ENCODE measurements around the gene BRD7. TPM values are rescaled to one million over a fixed set of nuclear protein-coding genes. Genes with fewer than 3 reads are reported as not detected.

BRD7 gene
- total RNA-seq, 4 donors from 2014 or later: 29.9 to 41.2 (median 38.9) TPM

GRCh38 chr16:50369133-50369804, 481 bp upstream of the BRD7 start:
- no peak for TF ChIP-seq CTCF (IDR thresholded peaks at IDR 0.05)
- no peak for DNase-seq (ENCODE audit: low spot score)
- ATAC-seq (ENCODE audit: low FRiP score): no peak

GRCh38 chr16:50367777-50368409, 895 bp downstream of the BRD7 start:
- peak; percentile 11 for ATAC-seq (ENCODE audit: low FRiP score)
- DNase-seq (ENCODE audit: low spot score): no peak
- no peak for TF ChIP-seq CTCF (IDR thresholded peaks at IDR 0.05)

- ATAC-seq (ENCODE audit: low FRiP score): no peak
- no peak for TF ChIP-seq CTCF (IDR thresholded peaks at IDR 0.05)
- no peak for DNase-seq (ENCODE audit: low spot score)
Observed at GRCh38 chr16:50365791-50366575, 2.8 kb downstream of the BRD7 start.

- DNase-seq (ENCODE audit: low spot score): no peak
- no peak for TF ChIP-seq CTCF (IDR thresholded peaks at IDR 0.05)
- ATAC-seq (ENCODE audit: low FRiP score): no peak
Observed at GRCh38 chr16:50363656-50364055, 5.1 kb downstream of the BRD7 start.

GRCh38 chr16:50360779-50361178, 8.0 kb downstream of the BRD7 start:
- TF ChIP-seq CTCF (IDR thresholded peaks at IDR 0.05): no peak
- no peak for DNase-seq (ENCODE audit: low spot score)
- peak; percentile 62 for ATAC-seq (ENCODE audit: low FRiP score)

- DNase-seq (ENCODE audit: low spot score): no peak
- no peak for TF ChIP-seq CTCF (IDR thresholded peaks at IDR 0.05)
- peak; percentile 76 for ATAC-seq (ENCODE audit: low FRiP score)
Observed at GRCh38 chr16:50360033-50360778, 8.6 kb downstream of the BRD7 start.
